B cell (primary cell): ENCODE results near the gene TSTD2. TPM values are rescaled to one million over a fixed set of nuclear protein-coding genes. Genes with fewer than 3 reads are reported as not detected.

Experiments
- ATAC-seq: fragments of 200-7000 bp; cut with Tn5 transposase; one replicate; pipeline ENCODE4 v1.10.0; 2021; ENCODE audit warnings: low read depth, mild to moderate bottlenecking, moderate number of reproducible peaks, moderate library complexity
- CTCF ChIA-PET: fragments of 350-600 bp; sonication (Branson Sonifier 250); formaldehyde crosslinking; loops from one replicate; lab custom pipeline; 2021; ENCODE audit warnings: antibody characterized with exemption, inconsistent platforms; lab: Charles Lee
- POLR2A ChIA-PET: fragments of 350-600 bp; sonication (Branson Sonifier 250); formaldehyde crosslinking; loops from one replicate; lab custom pipeline; 2021; ENCODE audit warnings: antibody characterized with exemption; lab: Charles Lee
- DNase-seq: peaks from one replicate; pipeline ENCODE4 v3.0.0; 2013
- H2AFZ ChIP-seq: 2 replicates; pipeline ENCODE4 v1.6.1; 2012; ENCODE audit warnings: mild to moderate bottlenecking, low read depth, low read length; ENCODE audit not compliant: insufficient read depth, poor library complexity, severe bottlenecking
- H3K27ac ChIP-seq, 2 donors: 1 replicate in 1 of 2; 2 replicates in 1 of 2; pipeline ENCODE4 v1.5.1; 2012 to 2013; ENCODE audit warnings: low read length in 2 of 2, mild to moderate bottlenecking in 2 of 2, moderate library complexity in 1 of 2
- H3K27me3 ChIP-seq, 4 experiments: fragments of 200-600 bp in 1 of 4; sonication (generic) in 1 of 4; replicated peaks in 1 of 4; 1 replicate in 2 of 4; 2 replicates in 2 of 4; pipeline versions ENCODE4 v1.6.1 to v1.7.0; 2013 to 2016; ENCODE audit warnings: low read length in 3 of 4, mild to moderate bottlenecking in 2 of 4, mixed read lengths in 1 of 4, moderate library complexity in 1 of 4; ENCODE audit not compliant: insufficient read depth in 4 of 4, control insufficient read depth in 3 of 4; ENCODE audit errors: control extremely low read depth in 1 of 4
- H3K36me3 ChIP-seq, 2 experiments: replicated peaks in 1 of 2; 1 replicate in 1 of 2; 2 replicates in 1 of 2; pipeline versions ENCODE4 v1.6.1 to v1.7.1; 2013; ENCODE audit warnings: low read length in 1 of 2; ENCODE audit not compliant: insufficient read depth in 2 of 2, control insufficient read depth in 1 of 2; ENCODE audit errors: control extremely low read depth in 1 of 2, extremely low read depth in 1 of 2
- H3K4me1 ChIP-seq, 2 donors: fragments of 200-600 bp in 1 of 2; sonication (generic) in 1 of 2; 1 replicate in 1 of 2; 2 replicates in 1 of 2; pipeline versions ENCODE4 v1.5.1 to v1.6.1; 2013 to 2017; ENCODE audit warnings: low read length in 2 of 2; ENCODE audit not compliant: control insufficient read depth in 2 of 2, insufficient read depth in 2 of 2
- H3K4me2 ChIP-seq: replicated peaks from 2 replicates; pipeline ENCODE3; 2012; ENCODE audit warnings: mild to moderate bottlenecking, low read depth, low read length; ENCODE audit not compliant: poor library complexity, severe bottlenecking
- H3K4me3 ChIP-seq, 5 experiments: fragments of 200-600 bp in 1 of 5; sonication (generic) in 1 of 5; 1 replicate in 3 of 5; 2 replicates in 2 of 5; pipeline versions ENCODE4 v1.5.1 to v1.7.0; 2011 to 2016; ENCODE audit warnings: low read length in 4 of 5, mild to moderate bottlenecking in 4 of 5, low read depth in 2 of 5, control low read depth in 1 of 5, moderate library complexity in 1 of 5; ENCODE audit not compliant: insufficient read depth in 1 of 5; ENCODE audit errors: control extremely low read depth in 1 of 5, extremely low read depth in 1 of 5
- H3K79me2 ChIP-seq: fragments of 200-600 bp; sonication (generic); one replicate; pipeline ENCODE4 v1.6.0; 2016; ENCODE audit warnings: low read length; ENCODE audit not compliant: control insufficient read depth, insufficient read depth
- H3K9ac ChIP-seq: fragments of 200-600 bp; sonication (generic); 2 replicates; pipeline ENCODE4 v1.6.1; 2017; ENCODE audit warnings: mild to moderate bottlenecking, low read length, moderate library complexity
- H3K9me3 ChIP-seq, 3 donors: one replicate each; pipeline versions ENCODE4 v1.6.1 to v1.7.1; 2013; ENCODE audit warnings: low read length in 2 of 3; ENCODE audit not compliant: control insufficient read depth in 2 of 3, insufficient read depth in 1 of 3; ENCODE audit errors: control extremely low read depth in 1 of 3
- H4K20me1 ChIP-seq: 2 replicates; pipeline ENCODE4 v1.6.0; 2012; ENCODE audit warnings: mild to moderate bottlenecking, low read length; ENCODE audit not compliant: insufficient read depth, control insufficient read depth, poor library complexity, severe bottlenecking
- H3K27ac Mint-ChIP-seq: one replicate; pipeline ENCODE4 v1.8.0; 2021; ENCODE audit warnings: mixed read lengths
- H3K27me3 Mint-ChIP-seq: one replicate; pipeline ENCODE4 v1.8.0; 2021; ENCODE audit warnings: mixed read lengths
- H3K4me1 Mint-ChIP-seq: one replicate; pipeline ENCODE4 v1.8.0; 2021; ENCODE audit warnings: mixed read lengths
- H3K4me3 Mint-ChIP-seq: one replicate; pipeline ENCODE4 v1.8.0; 2021; ENCODE audit warnings: mixed read lengths
- H3K9me3 Mint-ChIP-seq: one replicate; pipeline ENCODE4 v1.8.0; 2022; ENCODE audit warnings: mixed read lengths; ENCODE audit not compliant: insufficient read depth
- EZH2 ChIP-seq: IDR thresholded peaks from 2 replicates; pipeline ENCODE4 v1.6.1; 2012; ENCODE audit warnings: borderline replicate concordance, low read depth, mild to moderate bottlenecking, moderate library complexity, low read length; ENCODE audit not compliant: insufficient read depth, poor library complexity, severe bottlenecking
- WGBS: methylation state at CpG from one replicate; pipeline ENCODE4 v1.1.5; 2013; ENCODE audit warnings: missing lambda C conversion rate; ENCODE audit not compliant: insufficient coverage; 5-methylcytosine and 5-hydroxymethylcytosine counted together
- intact Hi-C: fragments of 100-400 bp; cut with micrococcal nuclease; formaldehyde crosslinking; loops from one replicate; pipeline ENCODE4 v1.10.0; 2022
- polyA plus RNA-seq: library from polyadenylated mRNA; depleted of rRNA; stranded (reverse); fragments of >200 nt; gene quantifications from 2 replicates; pipeline ENCODE4 v1.2.3, GENCODE V29; 2012
- total RNA-seq, 2 donors: library from RNA; stranded (reverse); fragments of 120-200 nt in 1 of 2; gene quantifications; 1 replicate in 1 of 2; 2 replicates in 1 of 2; pipeline versions ENCODE4 v1.2.3 to v1.2.4, GENCODE V29; 2013 to 2022
- TF ChIP-seq, protein P1 (sequence below): fragments of 200-600 bp; IDR thresholded peaks from one replicate; pipeline ENCODE4 v1.8.0; 2022; ENCODE audit warnings: antibody characterized with exemption, mild to moderate bottlenecking

TSTD2 gene
- total and polyA plus RNA-seq, 2 donors (not counting 1 experiment from before 2014, with no cell fraction given), result 12.7 to 29.2 TPM

DNA sequence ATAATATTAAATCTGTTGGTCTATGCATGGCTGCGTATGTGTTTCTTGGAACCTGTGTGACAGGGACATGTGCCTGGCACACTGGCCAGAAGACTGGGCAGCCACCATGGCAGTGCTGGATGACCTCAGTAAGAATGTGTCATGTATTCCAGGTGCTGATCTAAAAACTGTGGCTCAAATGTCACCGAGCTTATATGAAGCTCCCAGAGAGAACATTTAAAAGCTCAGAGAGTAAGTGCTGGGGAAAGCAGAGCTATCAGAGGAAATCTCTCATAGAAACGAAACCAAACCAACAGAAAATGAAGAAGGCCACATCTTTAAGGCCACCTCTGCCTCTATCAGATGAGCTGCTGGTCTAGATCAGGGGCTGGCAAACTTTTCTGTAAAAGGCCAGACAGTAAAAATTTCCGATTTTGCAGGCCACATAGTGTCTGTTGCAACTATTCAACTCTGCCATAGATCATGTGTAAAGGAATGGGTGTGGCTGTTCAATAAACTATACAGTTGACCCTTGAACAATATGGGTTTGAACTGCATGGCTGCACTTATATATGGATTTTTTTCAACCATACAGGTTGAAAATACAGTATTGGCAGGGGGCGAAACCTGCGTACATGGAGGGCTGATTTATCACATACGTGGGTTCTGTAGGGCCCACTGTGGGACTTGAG, 31.8 kb downstream of the TSTD2 start:
- Histone ChIP-seq H2AFZ (no peak overlapping the region), H3K79me2 (no peaks in the 10 kb centered on the region), H3K27ac (no peak overlapping the region), H3K9ac (no peak overlapping the region), H3K4me3 (no peak overlapping the region), H3K9me3 (no peaks in the 10 kb centered on the region), H3K36me3 (peaks cover 0 to 51% of the 10 kb centered on the region in 2 experiments), H3K4me1 (peaks cover 0 to 4% of the 10 kb centered on the region in 2 donors), H4K20me1 (no peaks in the 10 kb centered on the region), H3K4me2 (no peak overlapping the region), H3K27me3 (no peaks in the 10 kb centered on the region)
- ATAC-seq (no peak), DNase-seq (no peak)
- ChIA-PET POLR2A (no interaction called here), CTCF (interaction anchor here (0.7 to 1.5 kb wide), 4 partner anchors 10 to 747 kb away, joined by 3 read pairs; partner anchors contain the start of gene ZNF782)
- peaks cover 6% of the 10 kb centered on the region for H3K4me1 Mint-ChIP-seq
- H3K27me3 Mint-ChIP-seq, result no peaks in the 10 kb centered on the region
- intact Hi-C loops, result no loop called here
- no peak for TF ChIP-seq EZH2
- TF ChIP-seq, protein P1, sequence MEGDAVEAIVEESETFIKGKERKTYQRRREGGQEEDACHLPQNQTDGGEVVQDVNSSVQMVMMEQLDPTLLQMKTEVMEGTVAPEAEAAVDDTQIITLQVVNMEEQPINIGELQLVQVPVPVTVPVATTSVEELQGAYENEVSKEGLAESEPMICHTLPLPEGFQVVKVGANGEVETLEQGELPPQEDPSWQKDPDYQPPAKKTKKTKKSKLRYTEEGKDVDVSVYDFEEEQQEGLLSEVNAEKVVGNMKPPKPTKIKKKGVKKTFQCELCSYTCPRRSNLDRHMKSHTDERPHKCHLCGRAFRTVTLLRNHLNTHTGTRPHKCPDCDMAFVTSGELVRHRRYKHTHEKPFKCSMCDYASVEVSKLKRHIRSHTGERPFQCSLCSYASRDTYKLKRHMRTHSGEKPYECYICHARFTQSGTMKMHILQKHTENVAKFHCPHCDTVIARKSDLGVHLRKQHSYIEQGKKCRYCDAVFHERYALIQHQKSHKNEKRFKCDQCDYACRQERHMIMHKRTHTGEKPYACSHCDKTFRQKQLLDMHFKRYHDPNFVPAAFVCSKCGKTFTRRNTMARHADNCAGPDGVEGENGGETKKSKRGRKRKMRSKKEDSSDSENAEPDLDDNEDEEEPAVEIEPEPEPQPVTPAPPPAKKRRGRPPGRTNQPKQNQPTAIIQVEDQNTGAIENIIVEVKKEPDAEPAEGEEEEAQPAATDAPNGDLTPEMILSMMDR, result no peak
- no peaks in the 10 kb centered on the region for H3K9me3 Mint-ChIP-seq
- no peak overlapping the region for H3K4me3 Mint-ChIP-seq
- no peak overlapping the region for H3K27ac Mint-ChIP-seq
- 99% methylated on average over 6 of the region's 7 CpGs for WGBS

DNA sequence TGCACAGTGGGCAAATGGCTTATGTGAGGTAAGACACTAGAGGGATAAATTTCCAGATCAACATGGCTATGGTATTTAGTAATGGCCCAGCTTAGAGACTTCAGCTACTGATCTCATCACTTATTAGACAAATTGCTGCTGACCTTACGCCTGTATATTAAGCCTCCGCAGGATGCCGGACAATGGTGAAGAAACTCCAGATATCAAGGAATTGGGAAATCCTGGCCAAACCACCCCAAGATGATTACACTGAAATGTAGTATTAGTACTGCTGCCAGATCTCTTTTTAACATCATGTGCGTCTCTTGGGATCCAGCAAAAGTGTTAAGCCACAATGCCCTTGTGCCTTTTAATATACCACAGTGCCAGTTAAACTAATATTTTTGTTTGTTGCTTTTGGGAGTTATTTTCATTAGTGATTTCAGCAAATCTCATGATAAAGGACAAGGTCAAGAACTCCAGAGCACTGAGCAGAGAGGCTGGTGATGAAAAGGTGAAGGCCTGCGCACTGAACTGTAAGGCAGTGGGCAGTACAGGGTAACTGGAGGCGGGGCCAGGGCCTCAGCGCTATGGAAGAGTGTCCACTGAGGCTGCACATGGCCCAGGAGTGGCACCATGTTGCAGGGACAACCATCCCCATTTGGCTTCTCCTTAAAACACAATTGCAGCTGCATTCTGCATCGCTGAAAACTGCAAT, 32.5 kb downstream of the TSTD2 start:
- no peaks in the 10 kb centered on the region for H4K20me1 ChIP-seq
- no peaks in the 10 kb centered on the region for H3K9me3 ChIP-seq
- H3K4me1 Mint-ChIP-seq, result peaks cover 6% of the 10 kb centered on the region
- no peak overlapping the region for H3K4me3 Mint-ChIP-seq
- peaks cover 0 to 4% of the 10 kb centered on the region in 2 donors for H3K4me1 ChIP-seq
- H3K27me3 ChIP-seq, result no peaks in the 10 kb centered on the region
- 100% methylated on average over 5 of the region's 8 CpGs for WGBS
- no peak overlapping the region for H3K9ac ChIP-seq
- no peak overlapping the region for H3K4me3 ChIP-seq
- H3K27me3 Mint-ChIP-seq, result no peaks in the 10 kb centered on the region
- no peak overlapping the region for H3K27ac ChIP-seq
- intact Hi-C loops, result no loop called here
- CTCF ChIA-PET, result interaction anchor here (0.6 to 1.1 kb wide), 7 partner anchors 11 to 746 kb away, joined by 3 to 4 read pairs (median 3); partner anchors contain the start of genes NCBP1, TSTD2 and ZNF782
- H3K27ac Mint-ChIP-seq, result no peak overlapping the region
- DNase-seq, result no peak
- TF ChIP-seq, protein P1, result no peak
- no peak for TF ChIP-seq EZH2
- no peak overlapping the region for H3K4me2 ChIP-seq
- H3K9me3 Mint-ChIP-seq, result no peaks in the 10 kb centered on the region
- POLR2A ChIA-PET, result no interaction called here
- no peak for ATAC-seq
- H3K79me2 ChIP-seq, result no peaks in the 10 kb centered on the region
- H3K36me3 ChIP-seq, result peaks cover 0 to 49% of the 10 kb centered on the region in 2 experiments
- H2AFZ ChIP-seq, result no peak overlapping the region
